ENCODE measurements around the gene KRT7. TPM values are rescaled to one million over a fixed set of nuclear protein-coding genes. Genes with fewer than 3 reads are reported as not detected.

Gene KRT7
- total RNA-seq, 1 experiment from 2014 or later, result 13.9 TPM

DNA sequence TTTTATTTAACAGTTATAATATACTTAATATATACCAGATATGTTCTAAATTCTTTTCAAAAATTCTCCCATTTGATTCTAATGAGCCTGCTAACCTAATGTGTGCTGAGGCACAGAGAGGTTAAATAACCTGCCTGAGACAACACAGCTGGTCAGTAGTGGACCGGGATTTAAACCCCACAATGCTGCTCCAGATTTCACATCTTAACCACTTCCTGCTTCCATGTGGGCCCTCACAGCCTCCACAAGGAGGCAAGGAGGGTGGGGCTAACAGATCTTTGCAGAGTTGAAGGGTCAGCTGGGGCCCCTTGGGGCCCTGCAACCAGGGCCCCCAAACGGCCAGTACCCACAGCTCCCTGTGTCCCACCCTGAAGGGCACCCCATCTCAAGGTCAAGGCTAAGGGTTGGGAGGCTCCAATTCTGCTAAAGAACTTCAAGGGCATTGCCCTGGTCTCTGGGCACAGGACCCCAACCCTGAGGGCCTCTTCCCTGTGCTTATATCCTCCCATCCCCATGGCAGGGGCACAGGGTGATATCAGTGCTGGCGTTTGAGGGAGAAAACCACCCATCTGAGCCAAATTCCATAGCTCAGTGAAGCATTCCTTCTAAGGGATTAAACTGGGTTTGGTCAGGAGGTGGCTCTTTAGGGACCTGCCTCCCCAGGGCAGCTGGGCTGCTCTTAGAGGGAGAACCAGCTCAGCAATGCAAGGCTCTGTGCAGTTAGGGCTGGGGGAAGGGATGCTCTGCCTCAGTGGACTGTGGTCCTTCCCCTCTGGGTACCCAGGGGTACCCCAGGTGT is 43.5 kb upstream of the KRT7 start:
- Mint-ChIP-seq H3K27me3 (ENCODE audit: insufficient read depth, unreplicated experiment) (no peaks in the 10 kb centered on the region), H3K4me3 (ENCODE audit: unreplicated experiment) (no peak overlapping the region), H3K27ac (ENCODE audit: unreplicated experiment) (no peak overlapping the region), H3K9me3 (ENCODE audit: unreplicated experiment) (no peaks in the 10 kb centered on the region), H3K4me1 (ENCODE audit: low read depth, unreplicated experiment) (peaks cover 19% of the 10 kb centered on the region), H3K36me3 (ENCODE audit: insufficient read depth, unreplicated experiment) (no peaks in the 10 kb centered on the region)
- ChIA-PET POLR2A (no interaction called here), CTCF (interaction anchor here (1.0 to 1.1 kb wide), 2 partner anchors 17 to 19 kb away, joined by 3 read pairs; no protein-coding TSS in a partner anchor)
- BruUV-seq (replicated peaks), result no TSS peak
- Histone ChIP-seq H3K4me3 (ENCODE audit: low read depth, low read length) (no peak overlapping the region), H3K9me3 (no peaks in the 10 kb centered on the region), H3K27me3 (replicated peaks; ENCODE audit: control insufficient read depth, insufficient read depth, low read length) (no peaks in the 10 kb centered on the region), H3K36me3 (ENCODE audit: control insufficient read depth, insufficient read depth, low read length) (no peaks in the 10 kb centered on the region), H3K4me1 (peaks cover 11% of the 10 kb centered on the region)
- TF ChIP-seq, protein P1, sequence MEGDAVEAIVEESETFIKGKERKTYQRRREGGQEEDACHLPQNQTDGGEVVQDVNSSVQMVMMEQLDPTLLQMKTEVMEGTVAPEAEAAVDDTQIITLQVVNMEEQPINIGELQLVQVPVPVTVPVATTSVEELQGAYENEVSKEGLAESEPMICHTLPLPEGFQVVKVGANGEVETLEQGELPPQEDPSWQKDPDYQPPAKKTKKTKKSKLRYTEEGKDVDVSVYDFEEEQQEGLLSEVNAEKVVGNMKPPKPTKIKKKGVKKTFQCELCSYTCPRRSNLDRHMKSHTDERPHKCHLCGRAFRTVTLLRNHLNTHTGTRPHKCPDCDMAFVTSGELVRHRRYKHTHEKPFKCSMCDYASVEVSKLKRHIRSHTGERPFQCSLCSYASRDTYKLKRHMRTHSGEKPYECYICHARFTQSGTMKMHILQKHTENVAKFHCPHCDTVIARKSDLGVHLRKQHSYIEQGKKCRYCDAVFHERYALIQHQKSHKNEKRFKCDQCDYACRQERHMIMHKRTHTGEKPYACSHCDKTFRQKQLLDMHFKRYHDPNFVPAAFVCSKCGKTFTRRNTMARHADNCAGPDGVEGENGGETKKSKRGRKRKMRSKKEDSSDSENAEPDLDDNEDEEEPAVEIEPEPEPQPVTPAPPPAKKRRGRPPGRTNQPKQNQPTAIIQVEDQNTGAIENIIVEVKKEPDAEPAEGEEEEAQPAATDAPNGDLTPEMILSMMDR (IDR thresholded peaks at IDR 0.05; ENCODE audit: insufficient read depth in 1 of 2, low read depth in 1 of 2, low read length in 1 of 2, severe bottlenecking in 1 of 2, unreplicated experiment in 1 of 2), result no peak
- intact Hi-C loops (cut with micrococcal nuclease; ENCODE audit: unreplicated experiment), result no loop called here
- no peak for DNase-seq

DNA sequence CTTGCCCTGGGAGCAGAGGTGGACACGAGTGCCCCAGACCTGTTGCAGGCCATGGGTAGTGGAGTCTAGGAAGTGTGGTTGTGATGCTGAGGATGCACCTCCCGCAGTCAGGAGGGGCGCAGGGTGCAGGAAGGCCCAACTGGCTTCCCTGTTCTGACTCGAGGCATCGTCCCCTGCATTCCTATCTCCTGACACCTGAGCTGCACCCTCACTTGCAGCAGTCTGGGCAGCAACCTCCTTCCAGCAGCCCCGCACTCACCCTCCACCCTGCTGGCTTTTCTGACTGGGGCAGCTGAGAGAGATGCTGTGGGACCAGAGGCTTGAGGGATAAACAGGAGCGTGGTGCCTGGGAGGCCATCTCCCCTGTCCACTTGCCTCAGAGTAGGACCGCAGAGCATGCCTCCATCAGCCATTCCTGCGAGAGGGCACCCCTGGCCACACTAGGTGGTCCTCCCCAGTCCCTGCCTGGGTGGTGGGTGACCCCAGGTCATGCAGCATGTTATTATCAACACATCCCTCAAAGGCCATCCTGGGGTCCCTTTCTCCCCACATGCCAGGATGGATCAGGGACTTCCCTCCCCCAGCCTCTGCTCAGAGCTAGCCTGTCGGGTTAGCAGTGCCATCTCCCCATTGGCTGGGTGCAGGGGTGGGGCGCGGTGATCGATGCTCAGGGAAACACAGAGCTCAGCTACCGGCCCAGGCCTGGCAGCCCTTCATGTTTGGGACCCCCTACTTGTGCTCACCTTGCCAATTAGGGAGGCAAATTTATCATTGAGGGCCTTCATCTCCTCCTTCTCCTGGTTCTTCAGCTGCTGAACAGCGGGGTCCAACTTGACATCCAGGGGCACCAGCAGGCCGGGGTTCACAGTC is 41.9 kb upstream of the KRT7 start:
- Histone ChIP-seq H3K27me3 (replicated peaks; ENCODE audit: control insufficient read depth, insufficient read depth, low read length) (no peaks in the 10 kb centered on the region), H3K4me1 (peaks cover 9% of the 10 kb centered on the region), H3K36me3 (ENCODE audit: control insufficient read depth, insufficient read depth, low read length) (no peaks in the 10 kb centered on the region), H3K9me3 (no peaks in the 10 kb centered on the region), H3K4me3 (ENCODE audit: low read depth, low read length) (no peak overlapping the region)
- Mint-ChIP-seq H3K4me3 (ENCODE audit: unreplicated experiment) (no peak overlapping the region), H3K27ac (ENCODE audit: unreplicated experiment) (no peak overlapping the region), H3K27me3 (ENCODE audit: insufficient read depth, unreplicated experiment) (no peaks in the 10 kb centered on the region), H3K9me3 (ENCODE audit: unreplicated experiment) (no peaks in the 10 kb centered on the region), H3K36me3 (ENCODE audit: insufficient read depth, unreplicated experiment) (no peaks in the 10 kb centered on the region), H3K4me1 (ENCODE audit: low read depth, unreplicated experiment) (peaks cover 17% of the 10 kb centered on the region)
- no peak for DNase-seq
- TF ChIP-seq, protein P1 (IDR thresholded peaks at IDR 0.05; ENCODE audit: insufficient read depth in 1 of 2, low read depth in 1 of 2, low read length in 1 of 2, severe bottlenecking in 1 of 2, unreplicated experiment in 1 of 2), result no peak
- ChIA-PET POLR2A (no interaction called here), CTCF (no interaction called here)
- BruUV-seq (replicated peaks), result no TSS peak
- intact Hi-C loops (cut with micrococcal nuclease; ENCODE audit: unreplicated experiment), result no loop called here

DNA sequence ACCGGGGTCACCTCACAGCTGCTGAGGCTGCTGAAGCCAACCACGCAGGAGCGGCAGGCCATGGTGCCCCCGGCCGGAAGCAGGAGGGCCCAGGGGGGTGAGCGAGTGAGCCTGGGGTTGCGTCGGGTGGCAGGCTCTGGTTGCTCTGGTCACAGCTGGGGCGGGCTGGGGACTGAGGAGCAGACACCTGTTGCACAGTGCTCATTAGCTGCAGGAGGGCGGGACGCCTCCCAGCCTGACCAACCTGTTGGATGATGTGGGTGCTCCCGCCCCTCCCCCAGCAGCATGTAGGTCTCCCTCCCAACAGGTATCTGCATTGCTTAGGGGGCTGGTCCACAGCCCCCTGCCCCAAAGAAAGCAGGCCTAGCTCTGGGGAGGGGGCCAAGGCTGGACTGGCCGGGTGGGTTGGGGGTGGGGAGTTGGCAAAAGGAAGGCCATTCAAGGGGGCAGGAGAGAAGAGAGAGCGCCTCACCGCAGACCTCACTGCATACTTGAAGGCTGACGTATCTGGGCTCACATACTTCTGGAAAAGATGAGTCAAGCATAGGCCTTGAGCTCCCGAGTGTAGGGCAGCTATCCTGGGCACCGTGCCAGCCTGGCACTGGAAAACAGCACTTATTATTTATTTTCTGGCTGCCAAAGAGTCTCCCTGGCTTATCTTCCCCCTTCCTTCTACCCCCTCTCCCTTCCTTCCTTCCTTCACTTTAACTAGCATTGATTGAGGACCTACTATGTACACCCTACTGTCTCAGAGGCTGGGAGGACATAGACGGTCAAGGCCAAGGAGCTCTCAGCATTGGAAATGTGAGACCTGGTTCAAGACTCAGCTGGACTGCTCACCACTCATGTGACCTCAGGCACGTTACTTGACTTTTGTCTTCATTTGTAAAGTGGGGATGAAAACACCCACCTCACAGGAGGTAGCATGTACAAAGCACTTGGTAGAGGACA is 40.9 kb upstream of the KRT7 start, which contains the start of gene KRT80:
TSS of gene KRT80 (minus strand) at position 174 of the 951 bp plus-strand sequence. CDS start at position 62, 112 bp downstream.
- DNase-seq, result peak in 1 of 2 experiments; percentile 29
- H3K9me3 Mint-ChIP-seq (ENCODE audit: unreplicated experiment), result no peaks in the 10 kb centered on the region
- ChIA-PET POLR2A (no interaction called here), CTCF (no interaction called here)
- H3K36me3 Mint-ChIP-seq (ENCODE audit: insufficient read depth, unreplicated experiment), result no peaks in the 10 kb centered on the region
- no peak within 1 kb of the TSS for H3K27ac Mint-ChIP-seq (ENCODE audit: unreplicated experiment)
- H3K9me3 ChIP-seq, result no peaks in the 10 kb centered on the region
- peaks cover 7% of the 10 kb centered on the region for H3K4me1 ChIP-seq
- H3K4me3 ChIP-seq (ENCODE audit: low read depth, low read length), result no peak within 1 kb of the TSS
- H3K4me1 Mint-ChIP-seq (ENCODE audit: low read depth, unreplicated experiment), result peaks cover 14% of the 10 kb centered on the region
- H3K36me3 ChIP-seq (ENCODE audit: control insufficient read depth, insufficient read depth, low read length), result no peaks in the 10 kb centered on the region
- H3K4me3 Mint-ChIP-seq (ENCODE audit: unreplicated experiment), result no peak within 1 kb of the TSS
- H3K27me3 ChIP-seq (replicated peaks; ENCODE audit: control insufficient read depth, insufficient read depth, low read length), result no peaks in the 10 kb centered on the region
- intact Hi-C loops (cut with micrococcal nuclease; ENCODE audit: unreplicated experiment), result no loop called here
- no TSS peak for BruUV-seq (replicated peaks)
- TF ChIP-seq, protein P1 (IDR thresholded peaks at IDR 0.05; ENCODE audit: insufficient read depth in 1 of 2, low read depth in 1 of 2, low read length in 1 of 2, severe bottlenecking in 1 of 2, unreplicated experiment in 1 of 2), result no peak
- no peaks in the 10 kb centered on the region for H3K27me3 Mint-ChIP-seq (ENCODE audit: insufficient read depth, unreplicated experiment)
